Activated CD8-positive, alpha-beta T cell treated with anti-CD3 and anti-CD28 coated beads, Interleukin-2, amount 10 ng/mL, durations not matched to agents 7 days and 5 days (primary cell): ENCODE data around the gene SMC1B. TPM values are rescaled to one million over a fixed set of nuclear protein-coding genes. Genes with fewer than 3 reads are reported as not detected.
A peak's percentile ranks its signal among the peaks of the same experiment; 100 is the strongest.
"Not testable (repeated sequence)": the region's sequence is repeated elsewhere in the genome, so short reads cannot be mapped to it uniquely, and the experiment has no call there.

Source experiments
- ATAC-seq: fragments of 150-1000 bp; cut with Tn5 transposase; one replicate; pipeline ENCODE4 v1.10.0; 2021; ENCODE audit warnings: moderate library complexity
- CTCF ChIA-PET: fragments of 350-600 bp; sonication (Branson Sonifier 250); formaldehyde crosslinking; loops from one replicate; lab custom pipeline; 2021; ENCODE audit warnings: antibody characterized with exemption; lab: Charles Lee
- POLR2A ChIA-PET: fragments of 350-600 bp; sonication (Branson Sonifier 250); formaldehyde crosslinking; loops from one replicate; lab custom pipeline; 2021; ENCODE audit warnings: antibody characterized with exemption; lab: Charles Lee
- DNase-seq: peaks from one replicate; pipeline ENCODE4 v3.0.0-alpha.2; 2020
- H3K27ac Mint-ChIP-seq: one replicate; pipeline ENCODE4 v1.8.0; 2021; ENCODE audit warnings: mild to moderate bottlenecking, mixed read lengths
- H3K27me3 Mint-ChIP-seq: one replicate; pipeline ENCODE4 v1.8.0; 2021; ENCODE audit warnings: low read depth, mixed read lengths
- H3K36me3 Mint-ChIP-seq: one replicate; pipeline ENCODE4 v1.8.0; 2021; ENCODE audit warnings: low read depth, mixed read lengths
- H3K4me1 Mint-ChIP-seq: one replicate; pipeline ENCODE4 v1.8.0; 2021; ENCODE audit warnings: low read depth, mixed read lengths
- H3K4me3 Mint-ChIP-seq: one replicate; pipeline ENCODE4 v1.8.0; 2021; ENCODE audit warnings: mild to moderate bottlenecking, mixed read lengths
- H3K9me3 Mint-ChIP-seq: one replicate; pipeline ENCODE4 v1.8.0; 2022; ENCODE audit warnings: mixed read lengths; ENCODE audit not compliant: insufficient read depth
- total RNA-seq, 2 experiments: library from RNA; stranded (reverse); gene quantifications; one replicate each; pipeline ENCODE4 v1.2.3, GENCODE V29; 2021

SMC1B gene
- total RNA-seq, 2 experiments from 2014 or later: 1.6 to 2.1 TPM

GRCh38 chr22:45438336-45438735, 24.9 kb upstream of the SMC1B start:
- H3K27me3 Mint-ChIP-seq: peaks cover 2% of the 10 kb centered on the region
- H3K9me3 Mint-ChIP-seq: no peaks in the 10 kb centered on the region
- ChIA-PET POLR2A (no interaction called here), CTCF (interaction anchor here (1.4 kb wide), 1 partner anchor 69 kb away, joined by 3 read pairs; no protein-coding TSS in a partner anchor)
- H3K27ac Mint-ChIP-seq: no peak overlapping the region
- no peaks in the 10 kb centered on the region for H3K36me3 Mint-ChIP-seq
- H3K4me1 Mint-ChIP-seq: peaks cover 20% of the 10 kb centered on the region
- no peak overlapping the region for H3K4me3 Mint-ChIP-seq
- ATAC-seq (no peak), DNase-seq (no peak)

GRCh38 chr22:45436871-45437517, 23.6 kb upstream of the SMC1B start:
- DNase-seq, H3K4me3 Mint-ChIP-seq, H3K27ac Mint-ChIP-seq, H3K9me3 Mint-ChIP-seq, H3K36me3 Mint-ChIP-seq, ATAC-seq, H3K27me3 Mint-ChIP-seq: not testable (repeated sequence)
- peaks cover 20% of the 10 kb centered on the region for H3K4me1 Mint-ChIP-seq
- ChIA-PET CTCF (interaction anchor here (0.6 to 1.4 kb wide), 2 partner anchors 23 to 67 kb away, joined by 3 read pairs; no protein-coding TSS in a partner anchor), POLR2A (interaction anchor here (1.0 kb wide), 1 partner anchor 23 kb away, joined by 4 read pairs; no protein-coding TSS in a partner anchor)

- ChIA-PET CTCF (interaction anchor here (0.7 to 1.4 kb wide), 3 partner anchors 14 to 165 kb away, joined by 3 to 4 read pairs (median 3); no protein-coding TSS in a partner anchor), POLR2A (interaction anchor here (1.0 kb wide), 1 partner anchor 15 kb away, joined by 3 read pairs; no protein-coding TSS in a partner anchor)
- H3K27ac Mint-ChIP-seq: peak overlapping the region; percentile 63
- no peak overlapping the region for H3K4me3 Mint-ChIP-seq
- no peaks in the 10 kb centered on the region for H3K36me3 Mint-ChIP-seq
- DNase-seq (peak; percentile 85), ATAC-seq (peak; percentile 83)
- no peaks in the 10 kb centered on the region for H3K27me3 Mint-ChIP-seq
- H3K9me3 Mint-ChIP-seq: no peaks in the 10 kb centered on the region
- peaks cover 13% of the 10 kb centered on the region for H3K4me1 Mint-ChIP-seq
These were observed 22.2 kb upstream of the SMC1B start for GRCh38 chr22:45435544-45436139.

GRCh38 chr22:45434981-45435380, 21.6 kb upstream of the SMC1B start:
- Mint-ChIP-seq H3K36me3 (no peaks in the 10 kb centered on the region), H3K4me1 (peaks cover 9% of the 10 kb centered on the region), H3K4me3 (no peak overlapping the region), H3K27ac (no peak overlapping the region), H3K9me3 (no peaks in the 10 kb centered on the region), H3K27me3 (no peaks in the 10 kb centered on the region)
- ChIA-PET POLR2A (interaction anchor here (0.8 to 1.0 kb wide), 2 partner anchors 14 to 124 kb away, joined by 3 read pairs; no protein-coding TSS in a partner anchor), CTCF (interaction anchor here (0.7 to 1.4 kb wide), 3 partner anchors 21 to 163 kb away, joined by 3 to 4 read pairs (median 3); partner anchors contain the start of gene RIBC2)
- ATAC-seq (no peak), DNase-seq (no peak)

- Mint-ChIP-seq H3K36me3 (peaks cover 15% of the 10 kb centered on the region), H3K4me1 (peaks cover 7% of the 10 kb centered on the region), H3K27ac (no peak overlapping the region), H3K4me3 (no peak overlapping the region), H3K27me3 (no peaks in the 10 kb centered on the region), H3K9me3 (peaks cover 8% of the 10 kb centered on the region)
- CTCF ChIA-PET: no interaction called here
- DNase-seq: no peak
- ATAC-seq: no peak
- POLR2A ChIA-PET: no interaction called here
These were observed 17.5 kb upstream of the SMC1B start for GRCh38 chr22:45430871-45431270.

- H3K4me3 Mint-ChIP-seq: no peak overlapping the region
- CTCF ChIA-PET: no interaction called here
These were observed 16.8 kb upstream of the SMC1B start for GRCh38 chr22:45429981-45430775.

GRCh38 chr22:45429424-45429823, 16.0 kb upstream of the SMC1B start:
- H3K4me3 Mint-ChIP-seq: no peak overlapping the region
- peaks cover 8% of the 10 kb centered on the region for H3K9me3 Mint-ChIP-seq
- no peaks in the 10 kb centered on the region for H3K4me1 Mint-ChIP-seq
- CTCF ChIA-PET: no interaction called here
- H3K27ac Mint-ChIP-seq: no peak overlapping the region
- no peaks in the 10 kb centered on the region for H3K27me3 Mint-ChIP-seq
- POLR2A ChIA-PET: no interaction called here
- ATAC-seq (no peak), DNase-seq (no peak)
- peaks cover 17% of the 10 kb centered on the region for H3K36me3 Mint-ChIP-seq

More at GRCh38 chr22:45429981-45430775, 16.8 kb upstream of the SMC1B start:
- POLR2A ChIA-PET: no interaction called here
- no peak for ATAC-seq
- no peak for DNase-seq
- peaks cover 8% of the 10 kb centered on the region for H3K9me3 Mint-ChIP-seq
- no peak overlapping the region for H3K27ac Mint-ChIP-seq
- H3K27me3 Mint-ChIP-seq: no peaks in the 10 kb centered on the region
- H3K4me1 Mint-ChIP-seq: peaks cover under 1% of the 10 kb centered on the region
- peaks cover 17% of the 10 kb centered on the region for H3K36me3 Mint-ChIP-seq

- ChIA-PET POLR2A (no interaction called here), CTCF (no interaction called here)
- Mint-ChIP-seq H3K27me3 (no peaks in the 10 kb centered on the region), H3K27ac (no peak overlapping the region), H3K36me3 (peaks cover 17% of the 10 kb centered on the region), H3K9me3 (peaks cover 8% of the 10 kb centered on the region), H3K4me1 (no peaks in the 10 kb centered on the region), H3K4me3 (no peak overlapping the region)
- DNase-seq: no peak
- no peak for ATAC-seq
These were observed 15.3 kb upstream of the SMC1B start for GRCh38 chr22:45428391-45429385.

GRCh38 chr22:45427114-45427513, 13.7 kb upstream of the SMC1B start:
- H3K9me3 Mint-ChIP-seq: peaks cover 8% of the 10 kb centered on the region
- no peak for DNase-seq
- POLR2A ChIA-PET: no interaction called here
- no peaks in the 10 kb centered on the region for H3K27me3 Mint-ChIP-seq
- no peak overlapping the region for H3K4me3 Mint-ChIP-seq
- peaks cover 17% of the 10 kb centered on the region for H3K36me3 Mint-ChIP-seq
- no peaks in the 10 kb centered on the region for H3K4me1 Mint-ChIP-seq
- no peak for ATAC-seq
- no peak overlapping the region for H3K27ac Mint-ChIP-seq
- CTCF ChIA-PET: no interaction called here

GRCh38 chr22:45426387-45426786, 13.0 kb upstream of the SMC1B start:
- Mint-ChIP-seq H3K4me1 (peaks cover 2% of the 10 kb centered on the region), H3K9me3 (peaks cover 8% of the 10 kb centered on the region), H3K27me3 (no peaks in the 10 kb centered on the region), H3K27ac (no peak overlapping the region), H3K4me3 (no peak overlapping the region), H3K36me3 (peaks cover 21% of the 10 kb centered on the region)
- no peak for DNase-seq
- no peak for ATAC-seq
- CTCF ChIA-PET: no interaction called here
- POLR2A ChIA-PET: no interaction called here
